ENCODE results near the gene IMMP2L. TPM values are rescaled to one million over a fixed set of nuclear protein-coding genes. Genes with fewer than 3 reads are reported as not detected.
"Not testable (repeated sequence)": the region's sequence is repeated elsewhere in the genome, so short reads cannot be mapped to it uniquely, and the experiment has no call there.

The IMMP2L gene
- total RNA-seq, 1 experiment from 2014 or later, result 17.2 TPM

DNA sequence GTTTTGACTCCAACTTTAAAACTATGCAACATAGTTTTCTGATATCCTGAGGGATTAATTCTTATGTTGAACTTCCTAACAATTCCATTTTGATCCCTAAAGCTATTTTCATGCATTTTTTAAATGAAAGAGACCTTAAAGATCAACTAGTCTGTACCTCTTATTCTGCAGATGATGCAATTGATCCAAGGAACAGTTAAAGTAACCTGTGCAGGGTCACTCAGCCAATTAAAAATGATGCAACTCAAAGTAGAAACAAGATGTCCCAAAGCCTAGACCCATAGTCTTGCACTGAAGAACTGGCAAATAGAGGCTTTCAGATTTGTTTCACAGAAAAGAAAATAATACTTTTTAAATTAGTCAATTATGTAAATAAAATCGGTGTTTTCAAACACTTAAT is 86.3 kb downstream of the IMMP2L start:
- H3K27me3 ChIP-seq (ENCODE audit: low read length), result no peaks in the 10 kb centered on the region
- H4K20me1 ChIP-seq (ENCODE audit: insufficient read depth, low read depth, low read length), result no peaks in the 10 kb centered on the region
- H2AFZ ChIP-seq (ENCODE audit: low read length), result no peak overlapping the region
- H3K4me3 ChIP-seq (ENCODE audit: low read length), result no peak overlapping the region
- no peak overlapping the region for H3K4me2 ChIP-seq (ENCODE audit: low read depth, low read length, poor library complexity, severe bottlenecking)
- H3K9me3 ChIP-seq (ENCODE audit: low read length), result no peaks in the 10 kb centered on the region; the same call in 1 of the 2 replicates
- no peak for DNase-seq
- H3K79me2 ChIP-seq (ENCODE audit: low read length), result 0 out of 2 replicates have a peak, but pooled peaks cover 4% of the 10 kb centered on the region
- no peaks in the 10 kb centered on the region for H3K4me1 ChIP-seq (ENCODE audit: low read length)
- no peaks in the 10 kb centered on the region for H3K9me2 ChIP-seq (replicated peaks; ENCODE audit: insufficient read depth, low read length)
- no peaks in the 10 kb centered on the region for H3K36me3 ChIP-seq (ENCODE audit: insufficient read depth, low read length)
- H3K9ac ChIP-seq (ENCODE audit: low read length), result no peak overlapping the region
- H3K27ac ChIP-seq (ENCODE audit: low read length), result no peak overlapping the region

DNA sequence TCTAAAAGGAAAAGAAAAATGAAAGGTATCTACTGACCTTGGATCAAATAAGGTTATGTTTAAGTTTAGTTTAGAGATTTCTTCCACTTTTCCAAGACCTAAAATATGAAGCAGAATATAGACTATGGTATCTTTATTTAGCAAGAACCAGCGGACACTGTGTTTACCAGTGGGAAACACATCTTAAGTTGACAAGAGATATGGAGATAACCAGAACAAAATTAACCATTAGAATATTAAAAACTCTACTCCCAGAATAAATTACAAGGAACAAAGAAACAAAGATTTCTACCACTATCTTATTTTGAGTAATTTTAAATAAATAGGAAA is 86.9 kb downstream of the IMMP2L start:
- no peaks in the 10 kb centered on the region for H4K20me1 ChIP-seq (ENCODE audit: insufficient read depth, low read depth, low read length)
- H3K9me3 ChIP-seq (ENCODE audit: low read length), result no peaks in the 10 kb centered on the region; the same call in 1 of the 2 replicates
- H3K79me2 ChIP-seq (ENCODE audit: low read length), result 0 out of 2 replicates have a peak, but pooled peaks cover 4% of the 10 kb centered on the region
- no peak overlapping the region for H3K27ac ChIP-seq (ENCODE audit: low read length)
- H3K36me3 ChIP-seq (ENCODE audit: insufficient read depth, low read length), result no peaks in the 10 kb centered on the region
- H3K9me2 ChIP-seq (replicated peaks; ENCODE audit: insufficient read depth, low read length), result no peaks in the 10 kb centered on the region
- no peak overlapping the region for H3K4me2 ChIP-seq (ENCODE audit: low read depth, low read length, poor library complexity, severe bottlenecking)
- DNase-seq, result no peak
- H3K9ac ChIP-seq (ENCODE audit: low read length), result no peak overlapping the region
- H3K27me3 ChIP-seq (ENCODE audit: low read length), result no peaks in the 10 kb centered on the region
- H3K4me1 ChIP-seq (ENCODE audit: low read length), result no peaks in the 10 kb centered on the region
- no peak overlapping the region for H2AFZ ChIP-seq (ENCODE audit: low read length)
- H3K4me3 ChIP-seq (ENCODE audit: low read length), result no peak overlapping the region

DNA sequence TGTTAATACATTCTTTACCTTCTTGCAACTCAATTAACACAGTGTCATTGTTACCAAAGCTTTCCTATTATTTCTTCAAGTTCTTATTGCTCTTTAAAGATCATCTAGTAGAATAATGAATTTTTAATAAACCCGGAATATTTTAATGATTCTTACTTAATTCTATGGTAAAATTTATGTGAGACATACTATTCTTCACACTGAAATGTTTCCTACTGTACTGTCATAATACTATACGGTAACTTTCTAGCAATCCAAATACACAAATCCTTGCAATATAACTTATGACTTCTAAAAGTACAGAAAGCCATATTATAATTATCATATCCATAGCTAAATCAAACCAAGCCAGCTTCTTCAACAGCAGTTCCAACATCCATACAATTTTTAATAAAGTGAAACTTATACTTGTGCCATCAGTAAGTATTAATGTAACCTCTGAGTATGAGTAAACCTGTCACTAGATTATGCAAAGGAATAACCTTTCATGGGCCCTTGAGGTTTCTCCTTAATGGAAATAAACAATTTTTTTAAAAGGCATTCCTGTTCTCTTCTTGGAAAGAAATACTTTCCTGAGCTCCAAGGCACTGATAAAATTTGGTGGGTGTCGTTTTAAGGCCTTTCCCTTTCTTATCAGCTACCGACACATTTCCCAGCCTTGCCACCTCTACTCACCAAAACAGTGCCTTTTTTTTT is 87.4 kb downstream of the IMMP2L start:
- no peaks in the 10 kb centered on the region for H4K20me1 ChIP-seq (ENCODE audit: insufficient read depth, low read depth, low read length)
- DNase-seq, result no peak
- H3K9me2 ChIP-seq (replicated peaks; ENCODE audit: insufficient read depth, low read length), result no peaks in the 10 kb centered on the region
- no peak overlapping the region for H3K27ac ChIP-seq (ENCODE audit: low read length)
- H3K4me3 ChIP-seq (ENCODE audit: low read length), result no peak overlapping the region
- no peak overlapping the region for H2AFZ ChIP-seq (ENCODE audit: low read length)
- no peaks in the 10 kb centered on the region for H3K4me1 ChIP-seq (ENCODE audit: low read length)
- H3K36me3 ChIP-seq (ENCODE audit: insufficient read depth, low read length), result no peaks in the 10 kb centered on the region
- H3K9ac ChIP-seq (ENCODE audit: low read length), result no peak overlapping the region
- H3K4me2 ChIP-seq (ENCODE audit: low read depth, low read length, poor library complexity, severe bottlenecking), result no peak overlapping the region
- H3K9me3 ChIP-seq (ENCODE audit: low read length), result no peaks in the 10 kb centered on the region; the same call in 1 of the 2 replicates
- H3K27me3 ChIP-seq (ENCODE audit: low read length), result no peaks in the 10 kb centered on the region
- 0 out of 2 replicates have a peak, but pooled peaks cover 4% of the 10 kb centered on the region for H3K79me2 ChIP-seq (ENCODE audit: low read length)

DNA sequence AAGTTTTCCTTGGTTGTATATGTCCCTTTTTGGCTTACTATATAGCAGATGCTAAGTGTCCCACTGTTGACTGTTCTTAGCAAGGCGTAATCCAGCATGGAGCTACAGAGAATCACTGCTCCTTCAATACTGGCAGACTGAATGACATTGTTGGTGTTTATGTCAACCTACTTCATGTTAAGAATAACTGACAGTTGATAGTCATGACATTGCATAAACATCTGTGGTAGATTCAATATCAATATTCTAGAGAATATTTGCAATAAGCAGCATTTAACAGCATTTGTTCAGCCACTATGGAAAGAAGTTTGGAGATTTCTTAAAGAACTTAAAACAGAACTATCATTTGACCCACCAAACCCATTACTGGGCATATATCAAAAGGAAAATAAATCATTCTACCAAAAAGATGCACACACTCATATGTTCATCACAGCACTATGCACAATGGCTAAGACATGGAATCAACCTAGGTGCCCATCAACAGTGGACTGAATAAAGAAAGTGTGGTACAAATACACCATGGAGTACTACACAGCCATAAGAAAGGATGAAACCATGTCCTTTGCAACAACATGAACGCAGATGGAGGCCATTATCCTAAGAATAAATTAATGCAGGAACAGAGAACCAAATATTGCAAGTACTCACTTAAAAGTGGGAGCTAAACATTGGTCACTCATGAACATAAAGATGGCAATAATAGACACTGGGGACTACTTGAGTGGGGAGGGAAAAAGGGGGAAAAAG is 88.7 kb downstream of the IMMP2L start:
- 0 out of 2 replicates have a peak, but pooled peaks cover 4% of the 10 kb centered on the region for H3K79me2 ChIP-seq (ENCODE audit: low read length)
- H3K27me3 ChIP-seq (ENCODE audit: low read length), result no peaks in the 10 kb centered on the region
- H3K9ac ChIP-seq (ENCODE audit: low read length), result no peak overlapping the region
- H3K9me3 ChIP-seq (ENCODE audit: low read length), result no peaks in the 10 kb centered on the region; the same call in 1 of the 2 replicates
- no peak overlapping the region for H3K27ac ChIP-seq (ENCODE audit: low read length)
- DNase-seq, result no peak
- H3K9me2 ChIP-seq (replicated peaks; ENCODE audit: insufficient read depth, low read length), result no peaks in the 10 kb centered on the region
- H3K4me1 ChIP-seq (ENCODE audit: low read length), result no peaks in the 10 kb centered on the region
- H3K36me3 ChIP-seq (ENCODE audit: insufficient read depth, low read length), result no peaks in the 10 kb centered on the region
- H3K4me3 ChIP-seq (ENCODE audit: low read length), result no peak overlapping the region
- no peak overlapping the region for H2AFZ ChIP-seq (ENCODE audit: low read length)
- no peaks in the 10 kb centered on the region for H4K20me1 ChIP-seq (ENCODE audit: insufficient read depth, low read depth, low read length)
- no peak overlapping the region for H3K4me2 ChIP-seq (ENCODE audit: low read depth, low read length, poor library complexity, severe bottlenecking)

DNA sequence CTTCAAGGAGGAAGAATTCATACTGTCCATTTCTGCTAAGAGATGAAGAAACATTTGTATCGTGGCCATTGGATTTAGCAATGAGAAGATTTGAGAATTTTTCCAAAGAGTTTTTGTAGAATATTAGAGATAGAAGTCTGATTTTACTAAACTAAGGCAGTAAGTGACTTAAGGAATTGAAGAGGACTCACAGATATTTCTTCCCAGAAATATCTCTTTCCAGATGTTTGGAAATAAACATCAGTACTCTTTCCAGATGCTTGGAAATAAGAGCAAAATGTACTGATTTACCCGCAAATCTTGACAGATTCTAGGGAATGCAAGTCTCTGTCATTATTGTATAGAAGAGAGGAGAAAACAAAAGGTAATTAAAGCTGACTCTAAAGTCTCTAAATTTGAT is 91.3 kb downstream of the IMMP2L start:
- Histone ChIP-seq H3K4me3 (ENCODE audit: low read length) (no peak overlapping the region), H3K4me1 (ENCODE audit: low read length) (no peaks in the 10 kb centered on the region), H3K4me2 (ENCODE audit: low read depth, low read length, poor library complexity, severe bottlenecking) (no peak overlapping the region), H3K9me2 (replicated peaks; ENCODE audit: insufficient read depth, low read length) (no peaks in the 10 kb centered on the region), H3K27me3 (ENCODE audit: low read length) (no peaks in the 10 kb centered on the region), H2AFZ (ENCODE audit: low read length) (no peak overlapping the region), H3K79me2 (ENCODE audit: low read length) (0 out of 2 replicates have a peak, but pooled peaks cover 4% of the 10 kb centered on the region), H3K36me3 (ENCODE audit: insufficient read depth, low read length) (no peaks in the 10 kb centered on the region), H3K27ac (ENCODE audit: low read length) (no peak overlapping the region), H3K9ac (ENCODE audit: low read length) (no peak overlapping the region), H3K9me3 (ENCODE audit: low read length) (no peaks in the 10 kb centered on the region; the same call in 1 of the 2 replicates), H4K20me1 (ENCODE audit: insufficient read depth, low read depth, low read length) (no peaks in the 10 kb centered on the region)
- DNase-seq, result no peak

DNA sequence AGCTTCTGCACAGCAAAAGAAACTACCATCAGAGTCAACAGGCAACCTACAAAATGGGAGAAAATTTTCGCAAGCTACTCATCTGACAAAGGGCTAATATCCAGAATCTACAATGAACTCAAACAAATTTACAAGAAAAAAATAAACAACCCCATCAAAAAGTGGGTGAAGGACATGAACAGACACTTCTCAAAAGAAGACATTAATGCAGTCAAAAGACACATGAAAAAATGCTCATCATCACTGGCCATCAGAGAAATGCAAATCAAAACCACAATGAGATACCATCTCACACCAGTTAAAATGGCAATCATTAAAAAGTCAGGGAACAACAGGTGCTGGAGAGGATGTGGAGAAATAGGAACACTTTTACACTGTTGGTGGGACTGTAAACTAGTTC is 92.4 kb downstream of the IMMP2L start:
- not testable (repeated sequence) for H3K4me1 ChIP-seq (ENCODE audit: low read length)

DNA sequence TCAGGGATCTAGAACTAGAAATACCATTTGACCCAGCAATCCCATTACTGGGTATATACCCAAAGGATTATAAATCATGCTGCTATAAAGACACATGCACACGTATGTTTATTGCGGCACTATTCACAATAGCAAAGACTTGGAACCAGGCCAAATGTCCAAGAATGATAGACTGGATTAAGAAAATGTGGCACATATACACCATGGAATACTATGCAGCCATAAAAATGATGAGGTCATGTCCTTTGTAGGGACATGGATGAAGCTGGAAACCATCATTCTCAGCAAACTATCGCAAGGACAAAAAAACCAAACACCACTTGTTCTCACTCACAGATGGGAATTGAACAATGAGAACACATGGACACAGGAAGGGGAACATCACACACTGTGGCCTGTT is 96.5 kb downstream of the IMMP2L start:
- not testable (repeated sequence) for H3K4me2 ChIP-seq (ENCODE audit: low read depth, low read length, poor library complexity, severe bottlenecking); DNase-seq; H3K79me2 ChIP-seq (ENCODE audit: low read length); H3K9me2 ChIP-seq (replicated peaks; ENCODE audit: insufficient read depth, low read length); H3K4me3 ChIP-seq (ENCODE audit: low read length); H3K9ac ChIP-seq (ENCODE audit: low read length); H3K4me1 ChIP-seq (ENCODE audit: low read length); H4K20me1 ChIP-seq (ENCODE audit: insufficient read depth, low read depth, low read length); H3K9me3 ChIP-seq (ENCODE audit: low read length); H2AFZ ChIP-seq (ENCODE audit: low read length); H3K27me3 ChIP-seq (ENCODE audit: low read length); H3K27ac ChIP-seq (ENCODE audit: low read length); H3K36me3 ChIP-seq (ENCODE audit: insufficient read depth, low read length)

More for the DNA sequence above, 92.4 kb downstream of the IMMP2L start:
- H3K79me2 ChIP-seq (ENCODE audit: low read length); H3K36me3 ChIP-seq (ENCODE audit: insufficient read depth, low read length); H3K4me2 ChIP-seq (ENCODE audit: low read depth, low read length, poor library complexity, severe bottlenecking); H3K27ac ChIP-seq (ENCODE audit: low read length); H2AFZ ChIP-seq (ENCODE audit: low read length); H3K9me2 ChIP-seq (replicated peaks; ENCODE audit: insufficient read depth, low read length); H3K9ac ChIP-seq (ENCODE audit: low read length); H3K27me3 ChIP-seq (ENCODE audit: low read length); H4K20me1 ChIP-seq (ENCODE audit: insufficient read depth, low read depth, low read length); DNase-seq; H3K9me3 ChIP-seq (ENCODE audit: low read length); H3K4me3 ChIP-seq (ENCODE audit: low read length): not testable (repeated sequence)

DNA sequence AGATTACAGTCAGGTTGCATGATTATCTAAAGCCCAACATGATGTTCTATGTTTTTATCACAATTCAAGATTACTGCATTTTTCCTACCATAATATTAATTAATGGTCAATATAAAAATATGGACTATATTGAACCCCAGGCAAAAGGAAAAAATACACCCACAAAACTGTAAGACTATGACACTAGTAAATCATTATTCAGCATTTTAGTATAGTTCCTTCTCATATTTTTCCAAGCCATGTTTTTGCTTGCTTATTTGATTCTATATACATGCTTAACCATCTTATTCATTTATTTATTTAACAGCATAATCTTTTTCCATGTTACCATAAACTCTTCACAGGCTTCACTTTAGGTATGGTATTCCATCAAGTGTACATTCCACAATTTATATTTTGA is 101.6 kb downstream of the IMMP2L start:
- H3K4me3 ChIP-seq (ENCODE audit: low read length), result no peak overlapping the region
- H3K9ac ChIP-seq (ENCODE audit: low read length), result no peak overlapping the region
- H3K27ac ChIP-seq (ENCODE audit: low read length), result no peak overlapping the region
- H3K9me2 ChIP-seq (replicated peaks; ENCODE audit: insufficient read depth, low read length), result no peaks in the 10 kb centered on the region
- no peak for DNase-seq
- no peaks in the 10 kb centered on the region for H3K4me1 ChIP-seq (ENCODE audit: low read length)
- no peak overlapping the region for H2AFZ ChIP-seq (ENCODE audit: low read length)
- H3K79me2 ChIP-seq (ENCODE audit: low read length), result no peaks in the 10 kb centered on the region
- H3K27me3 ChIP-seq (ENCODE audit: low read length), result no peaks in the 10 kb centered on the region
- H3K9me3 ChIP-seq (ENCODE audit: low read length), result no peaks in the 10 kb centered on the region
- H3K4me2 ChIP-seq (ENCODE audit: low read depth, low read length, poor library complexity, severe bottlenecking), result no peak overlapping the region
- no peaks in the 10 kb centered on the region for H4K20me1 ChIP-seq (ENCODE audit: insufficient read depth, low read depth, low read length)
- no peaks in the 10 kb centered on the region for H3K36me3 ChIP-seq (ENCODE audit: insufficient read depth, low read length)

Data from Karpas-422 (cell line).